HEK293 (cell line): ENCODE measurements around the gene LYPD3.

Experiments
- CTCF ChIA-PET: fragments of 350-600 bp; formaldehyde crosslinking; extraction: SDS; loops from one replicate; lab custom pipeline; 2021; ENCODE audit warnings: antibody characterized with exemption; lab: Yijun Ruan, JAX
- POLR2A ChIA-PET: fragments of 300-600 bp; formaldehyde crosslinking; extraction: SDS; loops from one replicate; lab custom pipeline; 2020; ENCODE audit warnings: antibody characterized with exemption, inconsistent platforms; lab: Yijun Ruan, JAX
- H3K27ac ChIP-seq: fragments of 200-500 bp; sonication (Bioruptor generic); 2 replicates; pipeline ENCODE4 v1.5.1; 2014; ENCODE audit warnings: low read depth, low read length, control low read depth, inconsistent platforms; ENCODE audit errors: extremely low read depth
- H3K36me3 ChIP-seq, 2 experiments: fragments of 200-500 bp in 1 of 2; sonication (Bioruptor generic) in 1 of 2; 1 replicate in 1 of 2; 2 replicates in 1 of 2; pipeline ENCODE4 v1.5.1; 2014 to 2017; ENCODE audit warnings: inconsistent platforms in 2 of 2, low read length in 2 of 2; ENCODE audit not compliant: control insufficient read depth in 2 of 2, insufficient read depth in 1 of 2
- H3K4me1 ChIP-seq: fragments of 200-500 bp; sonication (Bioruptor generic); 2 replicates; pipeline ENCODE4 v1.5.1; 2014; ENCODE audit warnings: mild to moderate bottlenecking, low read length, inconsistent platforms; ENCODE audit not compliant: control insufficient read depth, insufficient read depth
- H3K4me3 ChIP-seq: 2 replicates; pipeline ENCODE4 v1.5.1; 2011; ENCODE audit warnings: low read depth, mild to moderate bottlenecking, control low read depth, low read length, moderate library complexity
- H3K9me3 ChIP-seq: fragments of 200-500 bp; sonication (Bioruptor generic); 2 replicates; pipeline ENCODE4 v1.5.1; 2014; ENCODE audit warnings: low read depth, low read length, inconsistent platforms; ENCODE audit not compliant: control insufficient read depth, insufficient read depth
- PRDM1 ChIP-seq: fragments of 450-650 bp; formaldehyde crosslinking; IDR thresholded peaks from 2 replicates; pipeline ENCODE4; 2016; ENCODE audit warnings: missing biosample characterization, missing genetic modification characterization
- ZBTB48 ChIP-seq: fragments of 450-650 bp; formaldehyde crosslinking; IDR thresholded peaks from 2 replicates; pipeline ENCODE4 v1.5.1; 2016; ENCODE audit warnings: missing biosample characterization, missing genetic modification characterization
- ZNF19 ChIP-seq: fragments of 450-650 bp; formaldehyde crosslinking; IDR thresholded peaks from 2 replicates; pipeline ENCODE4; 2016; ENCODE audit warnings: missing biosample characterization, missing genetic modification characterization, low read depth
- ZNF221 ChIP-seq: fragments of 450-650 bp; formaldehyde crosslinking; IDR thresholded peaks from 2 replicates; pipeline ENCODE4 v1.5.1; 2017; ENCODE audit warnings: missing biosample characterization, missing genetic modification characterization, borderline replicate concordance
- ZNF366 ChIP-seq: fragments of 450-650 bp; formaldehyde crosslinking; conservative IDR thresholded peaks from 2 replicates; pipeline ENCODE4 v1.5.1; 2016; ENCODE audit warnings: missing biosample characterization, missing genetic modification characterization
- ZNF544 ChIP-seq: fragments of 450-650 bp; formaldehyde crosslinking; IDR thresholded peaks from 2 replicates; pipeline ENCODE4 v1.5.0; 2017; ENCODE audit warnings: missing biosample characterization, missing genetic modification characterization
- ZNF560 ChIP-seq: fragments of 450-650 bp; formaldehyde crosslinking; IDR thresholded peaks from 2 replicates; pipeline ENCODE4 v1.5.1; 2017; ENCODE audit warnings: missing biosample characterization, missing genetic modification characterization, borderline replicate concordance
- ZNF707 ChIP-seq: fragments of 450-650 bp; formaldehyde crosslinking; IDR thresholded peaks from 2 replicates; pipeline ENCODE4 v1.5.1; 2016; ENCODE audit warnings: missing biosample characterization, missing genetic modification characterization
- ZNF830 ChIP-seq: fragments of 450-650 bp; IDR thresholded peaks from 2 replicates; pipeline ENCODE4 v1.5.0; 2018; ENCODE audit warnings: missing biosample characterization, missing genetic modification characterization, low read depth, mild to moderate bottlenecking, moderate library complexity
- ZNF843 ChIP-seq: fragments of 450-650 bp; formaldehyde crosslinking; IDR thresholded peaks from 2 replicates; pipeline ENCODE4 v1.5.1; 2016; ENCODE audit warnings: missing biosample characterization, missing genetic modification characterization
- TF ChIP-seq, protein P1 (sequence below): fragments of 450-650 bp; formaldehyde crosslinking; IDR thresholded peaks from 2 replicates; pipeline ENCODE4 v1.5.1; 2016; ENCODE audit warnings: missing biosample characterization, missing genetic modification characterization
- TF ChIP-seq, protein P2 (sequence below): fragments of 450-650 bp; formaldehyde crosslinking; IDR thresholded peaks from 2 replicates; pipeline ENCODE4 v1.5.1; 2016; ENCODE audit warnings: missing biosample characterization, missing genetic modification characterization
- TF ChIP-seq, protein P3 (sequence below): sonication (generic); formaldehyde crosslinking; IDR thresholded peaks from 2 replicates; pipeline ENCODE4 v1.8.1; 2022; ENCODE audit warnings: mild to moderate bottlenecking, moderate library complexity, missing genetic modification reagents
- TF ChIP-seq, protein P4 (sequence below): IDR thresholded peaks from 2 replicates; pipeline ENCODE4 v1.6.1; 2011; ENCODE audit warnings: mild to moderate bottlenecking, low read depth, low read length, borderline replicate concordance
- TF ChIP-seq, protein P5 (sequence below): fragments of 450-650 bp; formaldehyde crosslinking; conservative IDR thresholded peaks from 2 replicates; pipeline ENCODE4 v1.5.1; 2016; ENCODE audit warnings: low read depth, missing biosample characterization, missing genetic modification characterization

Gene LYPD3

DNA sequence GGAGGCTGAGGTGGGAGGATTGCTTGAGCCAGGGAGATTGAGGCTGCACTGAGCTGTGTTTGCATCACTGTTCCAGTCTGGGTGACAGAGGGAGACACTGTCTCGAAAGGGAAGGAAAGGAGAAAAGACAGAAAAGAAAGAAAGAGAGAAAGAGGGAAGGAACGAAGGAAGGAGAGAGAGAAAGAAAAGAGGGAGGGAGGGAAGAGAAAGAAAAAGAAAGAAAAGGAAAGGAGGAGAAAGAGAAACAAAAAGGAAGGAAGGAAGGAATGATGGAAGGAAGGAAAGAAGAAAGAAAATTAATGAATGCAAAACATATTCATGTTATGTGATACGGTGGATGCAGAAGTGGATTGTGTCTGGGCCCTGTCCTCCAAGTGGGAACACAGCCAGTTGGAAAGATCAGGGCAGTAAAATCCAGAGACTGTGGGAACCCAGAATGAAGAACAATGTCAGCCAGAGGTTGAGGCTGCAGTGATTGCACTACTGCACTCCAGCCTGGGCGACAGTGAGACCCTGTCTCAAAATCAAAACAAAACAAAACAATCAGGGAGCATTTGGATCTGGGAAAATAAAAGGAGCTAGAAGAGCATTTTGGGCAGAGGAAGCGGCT, 32.9 kb upstream of the LYPD3 start:
- POLR2A ChIA-PET = no interaction called here
- no peak overlapping the region for H3K27ac ChIP-seq
- TF ChIP-seq ZNF366 (tag by site-specific recombination) (peak; percentile 100), ZNF843 (no peak), ZNF707 (tag by site-specific recombination) (no peak), PRDM1 (peak; percentile 82), ZNF19 (tag by site-specific recombination) (no peak), ZNF544 (tag by site-specific recombination) (0 out of 2 replicates have a peak, but pooled peaks have one; percentile 19)
- TF ChIP-seq, protein P1, sequence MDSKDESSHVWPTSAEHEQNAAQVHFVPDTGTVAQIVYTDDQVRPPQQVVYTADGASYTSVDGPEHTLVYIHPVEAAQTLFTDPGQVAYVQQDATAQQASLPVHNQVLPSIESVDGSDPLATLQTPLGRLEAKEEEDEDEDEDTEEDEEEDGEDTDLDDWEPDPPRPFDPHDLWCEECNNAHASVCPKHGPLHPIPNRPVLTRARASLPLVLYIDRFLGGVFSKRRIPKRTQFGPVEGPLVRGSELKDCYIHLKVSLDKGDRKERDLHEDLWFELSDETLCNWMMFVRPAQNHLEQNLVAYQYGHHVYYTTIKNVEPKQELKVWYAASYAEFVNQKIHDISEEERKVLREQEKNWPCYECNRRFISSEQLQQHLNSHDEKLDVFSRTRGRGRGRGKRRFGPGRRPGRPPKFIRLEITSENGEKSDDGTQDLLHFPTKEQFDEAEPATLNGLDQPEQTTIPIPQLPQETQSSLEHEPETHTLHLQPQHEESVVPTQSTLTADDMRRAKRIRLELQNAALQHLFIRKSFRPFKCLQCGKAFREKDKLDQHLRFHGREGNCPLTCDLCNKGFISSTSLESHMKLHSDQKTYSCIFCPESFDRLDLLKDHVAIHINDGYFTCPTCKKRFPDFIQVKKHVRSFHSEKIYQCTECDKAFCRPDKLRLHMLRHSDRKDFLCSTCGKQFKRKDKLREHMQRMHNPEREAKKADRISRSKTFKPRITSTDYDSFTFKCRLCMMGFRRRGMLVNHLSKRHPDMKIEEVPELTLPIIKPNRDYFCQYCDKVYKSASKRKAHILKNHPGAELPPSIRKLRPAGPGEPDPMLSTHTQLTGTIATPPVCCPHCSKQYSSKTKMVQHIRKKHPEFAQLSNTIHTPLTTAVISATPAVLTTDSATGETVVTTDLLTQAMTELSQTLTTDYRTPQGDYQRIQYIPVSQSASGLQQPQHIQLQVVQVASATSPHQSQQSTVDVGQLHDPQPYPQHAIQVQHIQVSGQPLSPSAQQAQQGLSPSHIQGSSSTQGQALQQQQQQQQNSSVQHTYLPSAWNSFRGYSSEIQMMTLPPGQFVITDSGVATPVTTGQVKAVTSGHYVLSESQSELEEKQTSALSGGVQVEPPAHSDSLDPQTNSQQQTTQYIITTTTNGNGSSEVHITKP (tag by site-specific recombination) = no peak
- no peak overlapping the region for H3K4me3 ChIP-seq
- no peaks in the 10 kb centered on the region for H3K9me3 ChIP-seq
- peaks cover 25 to 44% of the 10 kb centered on the region in 2 experiments for H3K36me3 ChIP-seq
- CTCF ChIA-PET = interaction anchor here (0.6 to 1.4 kb wide), 6 partner anchors 16 to 170 kb away, joined by 3 to 6 read pairs (median 3); no protein-coding TSS in a partner anchor
- peaks cover 6% of the 10 kb centered on the region; the same call in 1 of the 2 replicates for H3K4me1 ChIP-seq

DNA sequence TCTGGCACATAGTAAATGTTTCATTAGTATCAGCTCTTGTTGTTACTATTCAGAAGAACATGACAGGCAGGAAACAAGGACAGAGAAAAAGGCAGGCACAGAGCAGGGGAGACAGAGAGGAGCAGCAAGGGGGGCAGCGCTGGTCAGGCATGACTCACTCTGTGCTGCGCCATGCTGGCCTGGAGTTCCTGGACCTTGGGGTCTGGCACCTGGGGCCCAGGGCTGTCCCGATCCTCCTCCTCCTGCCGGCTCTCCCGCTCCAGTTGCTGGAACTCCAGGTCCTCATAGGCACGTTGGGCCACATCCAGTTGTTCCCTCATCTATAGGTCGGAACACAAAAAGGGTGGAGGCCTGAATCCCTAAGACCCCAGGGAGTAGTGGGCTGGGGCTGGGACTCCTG, 31.6 kb upstream of the LYPD3 start:
- no peaks in the 10 kb centered on the region for H3K4me1 ChIP-seq
- CTCF ChIA-PET = interaction anchor here (0.7 to 1.5 kb wide), 5 partner anchors 17 to 1807 kb away, joined by 4 to 6 read pairs (median 4); no protein-coding TSS in a partner anchor
- POLR2A ChIA-PET = interaction anchor here (2.1 kb wide), 1 partner anchor 13 kb away, joined by 6 read pairs; no protein-coding TSS in a partner anchor
- H3K36me3 ChIP-seq = peaks cover 22 to 51% of the 10 kb centered on the region in 2 experiments
- H3K4me3 ChIP-seq = no peak overlapping the region
- H3K27ac ChIP-seq = no peak overlapping the region
- no peaks in the 10 kb centered on the region for H3K9me3 ChIP-seq
- TF ChIP-seq ZBTB48 (tag by site-specific recombination) (no peak), ZNF221 (tag by site-specific recombination) (no peak), ZNF830 (tag by site-specific recombination) (no peak), ZNF560 (tag by site-specific recombination) (no peak)
- TF ChIP-seq, protein P2, sequence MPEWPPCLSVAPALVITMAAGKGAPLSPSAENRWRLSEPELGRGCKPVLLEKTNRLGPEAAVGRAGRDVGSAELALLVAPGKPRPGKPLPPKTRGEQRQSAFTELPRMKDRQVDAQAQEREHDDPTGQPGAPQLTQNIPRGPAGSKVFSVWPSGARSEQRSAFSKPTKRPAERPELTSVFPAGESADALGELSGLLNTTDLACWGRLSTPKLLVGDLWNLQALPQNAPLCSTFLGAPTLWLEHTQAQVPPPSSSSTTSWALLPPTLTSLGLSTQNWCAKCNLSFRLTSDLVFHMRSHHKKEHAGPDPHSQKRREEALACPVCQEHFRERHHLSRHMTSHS (tag by site-specific recombination) = no peak
- TF ChIP-seq, protein P3, sequence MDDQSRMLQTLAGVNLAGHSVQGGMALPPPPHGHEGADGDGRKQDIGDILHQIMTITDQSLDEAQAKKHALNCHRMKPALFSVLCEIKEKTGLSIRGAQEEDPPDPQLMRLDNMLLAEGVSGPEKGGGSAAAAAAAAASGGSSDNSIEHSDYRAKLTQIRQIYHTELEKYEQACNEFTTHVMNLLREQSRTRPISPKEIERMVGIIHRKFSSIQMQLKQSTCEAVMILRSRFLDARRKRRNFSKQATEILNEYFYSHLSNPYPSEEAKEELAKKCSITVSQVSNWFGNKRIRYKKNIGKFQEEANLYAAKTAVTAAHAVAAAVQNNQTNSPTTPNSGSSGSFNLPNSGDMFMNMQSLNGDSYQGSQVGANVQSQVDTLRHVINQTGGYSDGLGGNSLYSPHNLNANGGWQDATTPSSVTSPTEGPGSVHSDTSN (CRISPR knock-in tag) = no peak
- TF ChIP-seq, protein P4, sequence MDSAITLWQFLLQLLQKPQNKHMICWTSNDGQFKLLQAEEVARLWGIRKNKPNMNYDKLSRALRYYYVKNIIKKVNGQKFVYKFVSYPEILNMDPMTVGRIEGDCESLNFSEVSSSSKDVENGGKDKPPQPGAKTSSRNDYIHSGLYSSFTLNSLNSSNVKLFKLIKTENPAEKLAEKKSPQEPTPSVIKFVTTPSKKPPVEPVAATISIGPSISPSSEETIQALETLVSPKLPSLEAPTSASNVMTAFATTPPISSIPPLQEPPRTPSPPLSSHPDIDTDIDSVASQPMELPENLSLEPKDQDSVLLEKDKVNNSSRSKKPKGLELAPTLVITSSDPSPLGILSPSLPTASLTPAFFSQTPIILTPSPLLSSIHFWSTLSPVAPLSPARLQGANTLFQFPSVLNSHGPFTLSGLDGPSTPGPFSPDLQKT = no peak
- TF ChIP-seq, protein P5, sequence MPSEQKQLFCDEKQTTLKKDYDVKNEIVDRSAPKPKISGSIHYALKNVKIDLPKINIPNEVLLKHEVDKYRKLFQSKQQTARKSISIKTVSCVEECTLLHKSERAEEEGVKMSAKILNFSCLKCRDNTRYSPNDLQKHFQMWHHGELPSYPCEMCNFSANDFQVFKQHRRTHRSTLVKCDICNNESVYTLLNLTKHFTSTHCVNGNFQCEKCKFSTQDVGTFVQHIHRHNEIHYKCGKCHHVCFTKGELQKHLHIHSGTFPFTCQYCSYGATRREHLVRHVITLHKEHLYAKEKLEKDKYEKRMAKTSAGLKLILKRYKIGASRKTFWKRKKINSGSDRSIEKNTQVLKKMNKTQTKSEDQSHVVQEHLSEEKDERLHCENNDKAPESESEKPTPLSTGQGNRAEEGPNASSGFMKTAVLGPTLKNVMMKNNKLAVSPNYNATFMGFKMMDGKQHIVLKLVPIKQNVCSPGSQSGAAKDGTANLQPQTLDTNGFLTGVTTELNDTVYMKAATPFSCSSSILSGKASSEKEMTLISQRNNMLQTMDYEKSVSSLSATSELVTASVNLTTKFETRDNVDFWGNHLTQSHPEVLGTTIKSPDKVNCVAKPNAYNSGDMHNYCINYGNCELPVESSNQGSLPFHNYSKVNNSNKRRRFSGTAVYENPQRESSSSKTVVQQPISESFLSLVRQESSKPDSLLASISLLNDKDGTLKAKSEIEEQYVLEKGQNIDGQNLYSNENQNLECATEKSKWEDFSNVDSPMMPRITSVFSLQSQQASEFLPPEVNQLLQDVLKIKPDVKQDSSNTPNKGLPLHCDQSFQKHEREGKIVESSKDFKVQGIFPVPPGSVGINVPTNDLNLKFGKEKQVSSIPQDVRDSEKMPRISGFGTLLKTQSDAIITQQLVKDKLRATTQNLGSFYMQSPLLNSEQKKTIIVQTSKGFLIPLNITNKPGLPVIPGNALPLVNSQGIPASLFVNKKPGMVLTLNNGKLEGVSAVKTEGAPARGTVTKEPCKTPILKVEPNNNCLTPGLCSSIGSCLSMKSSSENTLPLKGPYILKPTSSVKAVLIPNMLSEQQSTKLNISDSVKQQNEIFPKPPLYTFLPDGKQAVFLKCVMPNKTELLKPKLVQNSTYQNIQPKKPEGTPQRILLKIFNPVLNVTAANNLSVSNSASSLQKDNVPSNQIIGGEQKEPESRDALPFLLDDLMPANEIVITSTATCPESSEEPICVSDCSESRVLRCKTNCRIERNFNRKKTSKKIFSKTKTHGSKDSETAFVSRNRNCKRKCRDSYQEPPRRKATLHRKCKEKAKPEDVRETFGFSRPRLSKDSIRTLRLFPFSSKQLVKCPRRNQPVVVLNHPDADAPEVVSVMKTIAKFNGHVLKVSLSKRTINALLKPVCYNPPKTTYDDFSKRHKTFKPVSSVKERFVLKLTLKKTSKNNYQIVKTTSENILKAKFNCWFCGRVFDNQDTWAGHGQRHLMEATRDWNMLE (tag by site-specific recombination) = no peak
